H9 (cell line): ENCODE results near the gene HARS1. TPM values are rescaled to one million over a fixed set of nuclear protein-coding genes. Genes with fewer than 3 reads are reported as not detected.

Source experiments
- DNase-seq: peaks from one replicate; pipeline ENCODE4 v3.0.0-alpha.2; 2017
- H2AFZ ChIP-seq: one replicate; pipeline ENCODE4 v1.6.1; 2013; ENCODE audit warnings: mild to moderate bottlenecking, low read length, control low read depth, moderate library complexity
- H2AK5ac ChIP-seq: 2 replicates; pipeline ENCODE4 v1.6.1; 2013; ENCODE audit warnings: low read length, control low read depth, mixed read lengths; ENCODE audit not compliant: insufficient read length
- H2BK120ac ChIP-seq: one replicate; pipeline ENCODE4 v1.6.1; 2013; ENCODE audit warnings: low read depth, mild to moderate bottlenecking, low read length, control low read depth, inconsistent platforms; ENCODE audit not compliant: poor library complexity, severe bottlenecking
- H2BK12ac ChIP-seq: 2 replicates; pipeline ENCODE4 v1.6.1; 2013; ENCODE audit warnings: low read length, control low read depth, mixed read lengths, low read depth; ENCODE audit not compliant: insufficient read length
- H2BK15ac ChIP-seq: 2 replicates; pipeline ENCODE4 v1.6.1; 2013; ENCODE audit warnings: low read depth, low read length, control low read depth
- H2BK20ac ChIP-seq: one replicate; pipeline ENCODE4 v1.6.1; 2013; ENCODE audit warnings: low read depth, mild to moderate bottlenecking, low read length, control low read depth, inconsistent platforms; ENCODE audit not compliant: poor library complexity, severe bottlenecking
- H2BK5ac ChIP-seq: 2 replicates; pipeline ENCODE4 v1.6.1; 2013; ENCODE audit warnings: low read length, control low read depth, mixed read lengths; ENCODE audit not compliant: insufficient read length
- H3K14ac ChIP-seq: 2 replicates; pipeline ENCODE4 v1.6.1; 2013; ENCODE audit warnings: low read length, control low read depth; ENCODE audit not compliant: insufficient read depth
- H3K18ac ChIP-seq: 2 replicates; pipeline ENCODE4 v1.6.1; 2013; ENCODE audit warnings: low read depth, mild to moderate bottlenecking, mixed read lengths, low read length, control low read depth; ENCODE audit not compliant: insufficient read length
- H3K23ac ChIP-seq: 2 replicates; pipeline ENCODE4 v1.6.1; 2013; ENCODE audit warnings: low read length, control low read depth, mixed read lengths, low read depth; ENCODE audit not compliant: insufficient read length
- H3K23me2 ChIP-seq: 2 replicates; pipeline ENCODE4 v1.6.1; 2013; ENCODE audit warnings: low read depth, mild to moderate bottlenecking, mixed read lengths, low read length, control low read depth; ENCODE audit not compliant: insufficient read length, poor library complexity, severe bottlenecking
- H3K27ac ChIP-seq: 2 replicates; pipeline ENCODE4 v1.5.1; 2013; ENCODE audit warnings: low read length, control low read depth, mixed read lengths, low read depth; ENCODE audit not compliant: insufficient read length
- H3K27me3 ChIP-seq: 2 replicates; pipeline ENCODE4 v1.6.1; 2013; ENCODE audit warnings: low read length, control low read depth, inconsistent platforms; ENCODE audit not compliant: insufficient read depth
- H3K4ac ChIP-seq: 2 replicates; pipeline ENCODE4 v1.6.1; 2013; ENCODE audit warnings: low read depth, mild to moderate bottlenecking, control low read depth, inconsistent platforms, low read length, moderate library complexity
- H3K4me1 ChIP-seq: 2 replicates; pipeline ENCODE4 v1.6.1; 2013; ENCODE audit warnings: low read length, control low read depth, inconsistent platforms; ENCODE audit not compliant: insufficient read depth
- H3K4me2 ChIP-seq: 2 replicates; pipeline ENCODE4 v1.6.1; 2013; ENCODE audit warnings: low read length, control low read depth, mixed read lengths; ENCODE audit not compliant: insufficient read length, insufficient read depth
- H3K56ac ChIP-seq: 2 replicates; pipeline ENCODE4 v1.6.1; 2013; ENCODE audit warnings: low read depth, mild to moderate bottlenecking, mixed read lengths, low read length, control low read depth; ENCODE audit not compliant: insufficient read length
- H3K79me1 ChIP-seq: 2 replicates; pipeline ENCODE4 v1.6.1; 2013; ENCODE audit warnings: low read depth, mild to moderate bottlenecking, moderate library complexity, low read length, control low read depth, inconsistent platforms; ENCODE audit not compliant: insufficient read depth, poor library complexity, severe bottlenecking
- H3K79me2 ChIP-seq: 2 replicates; pipeline ENCODE4 v1.6.1; 2013; ENCODE audit warnings: low read length, control low read depth, inconsistent platforms; ENCODE audit not compliant: insufficient read depth
- H3K9ac ChIP-seq: 2 replicates; pipeline ENCODE4 v1.6.1; 2013; ENCODE audit warnings: low read length, control low read depth, mixed read lengths; ENCODE audit not compliant: insufficient read length; ENCODE audit errors: extremely low read depth
- H3K9me3 ChIP-seq: one replicate; pipeline ENCODE4 v1.6.1; 2013; ENCODE audit warnings: low read depth, low read length, inconsistent platforms; ENCODE audit not compliant: control insufficient read depth
- H3T11ph ChIP-seq: one replicate; pipeline ENCODE4 v1.6.1; 2013; ENCODE audit warnings: mild to moderate bottlenecking, low read length, control low read depth, inconsistent platforms
- H4K20me1 ChIP-seq: one replicate; pipeline ENCODE4 v1.6.1; 2013; ENCODE audit not compliant: control insufficient read depth, insufficient read length, insufficient read depth
- H4K5ac ChIP-seq: 2 replicates; pipeline ENCODE4 v1.6.1; 2013; ENCODE audit warnings: low read depth, mild to moderate bottlenecking, mixed read lengths, low read length, control low read depth; ENCODE audit not compliant: insufficient read length
- H4K8ac ChIP-seq: replicated peaks from 2 replicates; pipeline ENCODE4 v1.6.1; 2013; ENCODE audit warnings: low read length, control low read depth, mixed read lengths, low read depth; ENCODE audit not compliant: insufficient read length
- H4K91ac ChIP-seq: 2 replicates; pipeline ENCODE4 v1.6.1; 2013; ENCODE audit warnings: low read depth, mild to moderate bottlenecking, moderate library complexity, mixed read lengths, low read length, control low read depth; ENCODE audit not compliant: insufficient read length
- H3K27ac Mint-ChIP-seq, 3 experiments: 2 replicates in 2 of 3; 3 replicates in 1 of 3; pipeline ENCODE4 v1.8.0; 2020 to 2021; ENCODE audit warnings: mixed read lengths in 3 of 3, mild to moderate bottlenecking in 1 of 3, moderate library complexity in 1 of 3
- H3K27me3 Mint-ChIP-seq: 2 replicates; pipeline ENCODE4 v1.8.0; 2021; ENCODE audit warnings: low read depth, mild to moderate bottlenecking, moderate library complexity, mixed read lengths
- H3K36me3 Mint-ChIP-seq, 3 experiments: 2 replicates in 2 of 3; 3 replicates in 1 of 3; pipeline ENCODE4 v1.8.0; 2020 to 2021; ENCODE audit warnings: low read depth in 3 of 3, mixed read lengths in 3 of 3; ENCODE audit not compliant: insufficient read depth in 1 of 3
- H3K4me1 Mint-ChIP-seq, 2 experiments: 2 replicates each; pipeline ENCODE4 v1.8.0; 2020; ENCODE audit warnings: mixed read lengths in 2 of 2
- H3K4me3 Mint-ChIP-seq, 2 experiments: 2 replicates in 1 of 2; 3 replicates in 1 of 2; pipeline ENCODE4 v1.8.0; 2020 to 2021; ENCODE audit warnings: mild to moderate bottlenecking in 2 of 2, mixed read lengths in 2 of 2, moderate library complexity in 1 of 2
- H3K9me3 Mint-ChIP-seq, 2 experiments: 2 replicates in 1 of 2; 3 replicates in 1 of 2; pipeline ENCODE4 v1.8.0; 2020; ENCODE audit warnings: mild to moderate bottlenecking in 2 of 2, mixed read lengths in 2 of 2, moderate library complexity in 1 of 2
- CTCF ChIP-seq: fragments of 200-600 bp; sonication (generic); conservative IDR thresholded peaks from 3 replicates; pipeline ENCODE4 v1.8.0; 2021; ENCODE audit warnings: antibody characterized with exemption, mild to moderate bottlenecking
- WGBS: extraction: QIAGEN DNeasy Blood & Tissue Kit; methylation state at CpG from one replicate; pipeline ENCODE4 v1.1.7; 2013; ENCODE audit warnings: missing lambda C conversion rate, low lambda C conversion rate, mixed read lengths; ENCODE audit not compliant: insufficient read length; ENCODE audit errors: extremely low coverage; 5-methylcytosine and 5-hydroxymethylcytosine counted together
- total RNA-seq: library from RNA; stranded (reverse); gene quantifications from 2 replicates; pipeline ENCODE4 v1.2.1, GENCODE V29; 2021

The HARS1 gene
- total RNA-seq, 1 experiment from 2014 or later = 70.2 TPM

GRCh38 chr5:140733098-140733497 lies 41.9 kb upstream of the HARS1 start:
- Histone ChIP-seq H3K23ac (no peak overlapping the region), H3K27me3 (no peaks in the 10 kb centered on the region), H4K5ac (no peak overlapping the region), H3K56ac (no peak overlapping the region), H3K79me2 (no peaks in the 10 kb centered on the region), H4K8ac (no peak overlapping the region), H3K79me1 (no peaks in the 10 kb centered on the region), H3K27ac (no peak overlapping the region), H2BK12ac (no peak overlapping the region), H3K23me2 (no peaks in the 10 kb centered on the region), H4K91ac (no peak overlapping the region), H3K14ac (no peak overlapping the region), H3K9ac (no peak overlapping the region), H3K9me3 (no peaks in the 10 kb centered on the region), H4K20me1 (no peaks in the 10 kb centered on the region), H3T11ph (no peak overlapping the region), H2BK5ac (no peak overlapping the region), H2AK5ac (no peak overlapping the region), H2AFZ (no peak overlapping the region), H3K18ac (no peak overlapping the region), H2BK120ac (no peak overlapping the region), H2BK20ac (no peak overlapping the region), H3K4me1 (no peaks in the 10 kb centered on the region), H3K4me2 (no peak overlapping the region), H3K4ac (no peak overlapping the region), H2BK15ac (no peak overlapping the region)
- TF ChIP-seq CTCF = no peak
- DNase-seq = no peak
- Mint-ChIP-seq H3K4me1 (no peaks in the 10 kb centered on the region), H3K27me3 (peaks cover 16% of the 10 kb centered on the region), H3K9me3 (peaks cover 19 to 23% of the 10 kb centered on the region in 2 experiments), H3K27ac (no peak overlapping the region), H3K36me3 (no peaks in the 10 kb centered on the region), H3K4me3 (no peak overlapping the region)
- no CpG with 5 or more reads among the region's 4 CpGs for WGBS
